HG02884 (cell line): ENCODE results near the gene PTPRK.

Experiments used
- ATAC-seq: cut with Tn5 transposase; IDR thresholded peaks from one replicate; pipeline ENCODE4 v1.9.1; 2021; ENCODE audit warnings: mild to moderate bottlenecking, moderate library complexity; ENCODE audit not compliant: unreplicated experiment

Gene PTPRK

GRCh38 chr6:128047989-128048388 is 472.4 kb downstream of the PTPRK start:
- no peak for ATAC-seq

GRCh38 chr6:128046033-128046432 is 474.4 kb downstream of the PTPRK start:
- ATAC-seq, result no peak

GRCh38 chr6:128039543-128039942 is 480.9 kb downstream of the PTPRK start:
- ATAC-seq, result no peak

- ATAC-seq, result no peak
Measured at GRCh38 chr6:128036808-128037570, 483.4 kb downstream of the PTPRK start.

- ATAC-seq, result no peak
Measured at GRCh38 chr6:128033156-128033555, 487.2 kb downstream of the PTPRK start.

GRCh38 chr6:128032042-128032441 is 488.4 kb downstream of the PTPRK start:
- no peak for ATAC-seq

GRCh38 chr6:128029826-128030225 is 490.6 kb downstream of the PTPRK start:
- no peak for ATAC-seq

- no peak for ATAC-seq
Measured at GRCh38 chr6:128028183-128028582, 492.2 kb downstream of the PTPRK start.

- ATAC-seq, result no peak
Measured at GRCh38 chr6:128025478-128025877, 494.9 kb downstream of the PTPRK start.

GRCh38 chr6:128024969-128025368 is 495.4 kb downstream of the PTPRK start:
- ATAC-seq, result no peak

GRCh38 chr6:128024046-128024445 is 496.4 kb downstream of the PTPRK start:
- ATAC-seq, result no peak

- no peak for ATAC-seq
Measured at GRCh38 chr6:128018821-128019220, 501.6 kb downstream of the PTPRK start.

- no peak for ATAC-seq
Measured at GRCh38 chr6:128017288-128017687, 503.1 kb downstream of the PTPRK start.

GRCh38 chr6:128007658-128008057 is 512.7 kb downstream of the PTPRK start:
- ATAC-seq, result no peak

GRCh38 chr6:128005009-128005408 is 515.4 kb downstream of the PTPRK start:
- ATAC-seq, result no peak

- ATAC-seq, result no peak
Measured at GRCh38 chr6:128000363-128000762, 520.0 kb downstream of the PTPRK start.

GRCh38 chr6:127998985-127999384 is 521.4 kb downstream of the PTPRK start:
- ATAC-seq, result no peak

GRCh38 chr6:127997496-127998164 is 522.8 kb downstream of the PTPRK start:
- no peak for ATAC-seq

- ATAC-seq, result no peak
Measured at GRCh38 chr6:127996925-127997324, 523.5 kb downstream of the PTPRK start.

- ATAC-seq, result no peak
Measured at GRCh38 chr6:127992144-127992543, 528.3 kb downstream of the PTPRK start.

GRCh38 chr6:127990074-127990473 is 530.3 kb downstream of the PTPRK start:
- no peak for ATAC-seq

- no peak for ATAC-seq
Measured at GRCh38 chr6:127980996-127981395, 539.4 kb downstream of the PTPRK start.
